Epidermal melanocyte (primary cell): ENCODE data around the gene PLET1.
A peak's percentile ranks its signal among the peaks of the same experiment; 100 is the strongest.

ENCODE experiments used
- DNase-seq: peaks from one replicate; pipeline ENCODE4 v3.0.0; 2011; ENCODE audit warnings: low spot score; ENCODE audit not compliant: insufficient read length

Gene PLET1

DNA sequence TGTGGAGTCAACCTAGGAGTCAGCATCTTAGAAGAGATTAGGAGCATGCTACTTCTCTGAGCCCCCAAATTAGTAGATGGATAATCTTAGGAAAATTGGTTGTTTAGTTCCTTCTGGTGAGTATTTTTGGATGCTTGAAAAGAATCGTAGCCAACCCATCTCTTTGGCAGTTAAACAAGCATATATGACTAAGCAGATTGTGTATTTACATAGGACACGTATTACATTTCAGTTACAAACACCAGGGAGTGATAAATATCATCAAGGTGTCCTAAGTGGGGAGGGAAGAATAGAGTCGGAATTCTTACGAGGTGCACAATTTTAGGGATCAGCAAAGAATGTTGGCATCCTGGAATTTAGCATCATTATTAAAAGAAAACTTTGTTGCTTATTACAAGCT is 13.5 kb downstream of the PLET1 start:
- no peak for DNase-seq

DNA sequence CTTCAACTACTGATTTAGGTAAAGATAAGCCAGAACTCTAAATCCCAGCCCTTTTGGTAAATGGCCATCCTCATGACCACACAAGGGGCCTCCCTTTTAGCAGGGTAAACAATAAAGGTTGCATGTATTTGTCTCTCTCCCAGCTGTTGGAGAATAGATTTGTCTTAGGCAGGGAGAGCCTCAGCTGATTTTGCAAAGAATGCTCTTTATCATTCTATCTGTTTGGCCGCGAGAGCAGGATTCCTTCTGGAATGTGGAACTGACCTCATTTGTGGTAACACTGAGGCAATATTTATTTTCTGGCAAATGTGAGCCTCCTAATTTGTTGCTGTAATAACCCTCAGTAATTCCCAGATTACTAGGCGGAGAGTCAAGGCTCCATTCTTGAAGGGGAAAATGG is 19.2 kb downstream of the PLET1 start:
- no peak for DNase-seq

DNA sequence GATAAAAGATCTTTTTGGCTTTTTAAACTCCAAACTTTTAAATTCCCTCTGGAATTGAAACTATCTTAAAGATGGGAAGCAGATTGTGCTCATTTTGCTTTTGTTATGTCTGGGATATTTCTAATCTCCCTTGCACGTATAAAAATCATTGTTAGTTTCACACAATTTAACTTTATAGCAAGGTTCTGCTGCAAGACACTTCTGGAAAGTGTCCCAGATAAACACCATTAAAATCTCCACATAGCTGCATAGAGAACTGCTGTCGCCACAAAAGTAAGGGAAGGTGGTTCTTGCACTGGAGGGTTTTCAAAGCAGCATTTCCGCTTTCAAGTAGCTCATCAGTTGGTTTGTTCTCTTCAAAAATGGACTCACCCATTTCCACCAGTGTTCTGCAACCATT is 22.6 kb downstream of the PLET1 start:
- DNase-seq, result no peak

DNA sequence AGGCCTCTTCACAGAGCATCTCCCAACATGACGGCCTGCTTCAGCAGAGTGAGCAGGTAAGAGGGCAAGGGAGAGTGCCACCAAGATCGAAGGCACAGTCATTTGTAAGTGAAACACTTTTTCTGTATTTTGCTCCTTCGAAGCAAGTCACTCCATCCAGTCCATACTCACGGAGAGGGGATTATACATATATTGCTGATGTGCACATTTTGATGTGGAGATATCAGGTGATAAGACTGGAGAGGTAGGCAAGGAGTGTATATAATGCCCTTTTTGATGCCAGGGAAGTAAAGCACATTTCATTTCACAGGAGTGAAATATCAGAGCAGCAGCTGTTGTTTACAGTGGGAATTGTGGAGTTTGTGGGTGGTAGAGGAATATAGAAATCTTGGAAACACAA is 23.2 kb downstream of the PLET1 start:
- no peak for DNase-seq

DNA sequence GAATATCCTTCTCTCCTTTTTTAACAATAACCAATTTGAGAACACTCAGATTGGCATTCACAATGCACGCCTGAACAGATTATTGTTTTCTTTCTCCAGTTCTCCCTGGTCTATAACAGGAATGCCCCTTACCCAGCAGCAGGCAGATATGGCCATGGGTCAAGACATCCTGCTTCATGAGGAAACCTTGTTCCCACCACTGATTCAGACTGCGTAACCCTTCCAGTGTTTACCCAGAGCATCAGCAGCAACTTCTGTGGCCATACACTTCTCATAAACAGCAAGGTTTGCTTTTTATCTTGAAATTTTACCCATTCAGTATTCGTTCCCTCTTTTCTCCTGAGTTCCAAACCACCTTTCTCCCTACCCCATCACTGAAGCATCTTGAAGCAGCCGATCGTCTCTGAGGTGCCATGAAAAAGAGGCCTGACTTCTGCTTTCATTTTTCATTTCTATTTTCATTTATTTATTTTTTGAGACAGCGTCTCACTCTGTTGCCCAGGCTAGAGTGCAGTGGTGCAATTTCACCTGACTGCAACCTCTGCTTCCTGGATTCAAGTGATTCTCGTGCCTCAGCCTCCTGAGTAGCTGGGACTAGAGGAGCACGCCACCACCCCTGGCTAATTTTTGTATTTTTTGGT is 24.8 kb downstream of the PLET1 start:
- DNase-seq, result no peak

DNA sequence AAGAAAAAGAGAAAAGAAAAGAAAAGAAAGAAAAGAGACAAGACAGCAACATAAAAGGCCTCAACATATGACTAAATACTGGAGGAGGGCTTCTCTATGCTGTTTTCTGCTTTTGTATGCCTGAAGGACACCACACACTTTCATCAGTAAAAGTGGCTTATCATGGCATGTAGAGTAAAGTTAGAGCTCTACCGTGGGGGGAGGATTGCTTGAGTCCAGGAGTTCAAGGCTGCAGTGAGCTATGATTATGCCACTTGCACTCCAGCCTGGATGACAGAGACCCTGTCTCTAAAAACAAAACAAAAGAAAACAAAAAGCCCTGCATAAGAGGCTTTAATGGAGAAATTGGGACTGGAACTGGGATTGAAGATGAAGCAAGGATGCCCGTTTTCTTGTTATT is 28.7 kb downstream of the PLET1 start:
- no peak for DNase-seq

DNA sequence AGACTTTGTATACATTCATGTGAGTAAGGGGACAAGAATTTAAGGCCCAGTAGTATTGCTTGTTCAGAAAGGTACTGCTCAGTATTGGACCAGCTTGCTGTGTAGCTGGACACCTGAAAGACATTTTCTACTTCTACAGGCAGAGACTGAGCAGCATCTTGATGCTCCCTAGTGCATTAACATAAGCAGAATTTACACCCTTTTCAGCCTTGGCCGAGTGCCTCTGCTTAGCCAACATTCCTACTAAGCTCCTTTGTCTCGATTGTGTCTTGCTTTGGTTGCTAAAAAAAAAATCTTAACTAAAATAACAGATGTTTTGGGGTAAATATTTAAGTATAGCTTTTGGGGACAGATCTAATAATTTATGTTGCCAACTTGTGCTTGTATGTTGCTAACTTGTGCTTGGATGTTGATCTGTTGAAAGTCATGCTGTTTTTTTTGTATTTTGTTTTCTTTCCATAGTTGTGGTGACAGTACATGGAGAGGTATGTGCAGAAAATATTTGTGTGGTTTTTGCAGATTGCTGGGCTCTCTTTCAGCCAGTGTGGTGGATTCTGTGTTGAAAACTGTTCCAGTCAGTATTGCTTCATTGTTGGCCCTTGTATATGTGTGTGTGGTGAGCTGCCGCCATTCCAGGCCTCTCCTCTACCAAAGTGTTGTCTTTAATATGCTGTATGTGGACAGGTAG is 30.8 kb downstream of the PLET1 start:
- peak; percentile 38 for DNase-seq

DNA sequence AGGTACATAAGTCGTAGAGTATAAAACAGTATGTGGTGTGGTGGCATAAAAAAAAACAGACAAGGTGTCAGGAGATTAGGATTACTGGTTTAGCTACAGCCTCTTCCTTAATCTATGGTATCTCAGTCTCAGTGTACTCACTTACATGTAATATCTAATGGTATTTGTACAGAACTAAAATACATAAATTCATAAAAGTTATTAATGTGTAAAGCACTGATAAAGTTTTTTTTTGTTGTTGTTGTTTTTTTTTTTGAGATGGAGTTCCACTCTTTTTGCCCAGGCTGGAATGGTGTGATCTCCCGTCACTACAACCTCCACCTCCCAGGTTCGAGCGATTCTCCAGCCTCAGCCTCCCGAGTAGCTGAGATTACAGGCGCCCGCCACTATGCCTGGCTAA is 31.5 kb downstream of the PLET1 start:
- DNase-seq, result no peak

DNA sequence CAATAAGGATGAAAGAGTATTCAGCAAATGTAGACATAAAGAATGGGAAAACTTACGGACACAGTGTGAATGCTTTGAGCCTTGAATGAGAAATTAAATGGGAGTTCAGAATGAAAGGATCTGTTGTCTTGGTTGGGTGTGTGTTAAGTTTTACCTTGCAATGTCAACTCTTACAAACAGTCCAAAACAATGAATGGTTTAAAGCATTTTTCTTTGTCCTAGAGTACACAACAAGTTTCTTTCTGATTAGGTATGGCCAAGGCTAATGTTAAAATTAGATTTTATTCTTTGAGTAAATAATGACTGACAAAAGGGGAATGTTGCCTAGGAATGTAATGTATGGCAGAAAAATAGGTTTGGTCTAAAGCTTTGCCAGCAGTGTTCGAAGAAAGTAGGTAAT is 32.0 kb downstream of the PLET1 start:
- no peak for DNase-seq

DNA sequence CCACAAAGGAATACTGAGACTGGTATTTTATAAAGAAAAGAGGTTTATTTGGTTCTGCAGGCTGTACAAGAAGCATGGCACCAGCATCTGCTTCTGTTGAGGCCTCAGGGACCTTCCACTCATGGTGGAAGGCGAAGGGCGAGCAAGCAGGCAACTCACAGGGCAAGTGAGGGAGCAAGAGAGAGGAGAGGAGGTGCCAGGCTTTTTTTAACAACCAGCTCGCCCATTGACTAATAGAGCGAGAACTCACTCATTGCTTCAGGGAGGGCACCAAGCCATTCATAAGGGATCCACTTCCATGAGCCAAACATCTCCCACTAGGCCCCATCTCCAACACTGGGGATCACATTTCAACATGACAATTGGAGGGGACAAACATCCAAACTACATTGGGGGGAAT is 33.2 kb downstream of the PLET1 start:
- no peak for DNase-seq

DNA sequence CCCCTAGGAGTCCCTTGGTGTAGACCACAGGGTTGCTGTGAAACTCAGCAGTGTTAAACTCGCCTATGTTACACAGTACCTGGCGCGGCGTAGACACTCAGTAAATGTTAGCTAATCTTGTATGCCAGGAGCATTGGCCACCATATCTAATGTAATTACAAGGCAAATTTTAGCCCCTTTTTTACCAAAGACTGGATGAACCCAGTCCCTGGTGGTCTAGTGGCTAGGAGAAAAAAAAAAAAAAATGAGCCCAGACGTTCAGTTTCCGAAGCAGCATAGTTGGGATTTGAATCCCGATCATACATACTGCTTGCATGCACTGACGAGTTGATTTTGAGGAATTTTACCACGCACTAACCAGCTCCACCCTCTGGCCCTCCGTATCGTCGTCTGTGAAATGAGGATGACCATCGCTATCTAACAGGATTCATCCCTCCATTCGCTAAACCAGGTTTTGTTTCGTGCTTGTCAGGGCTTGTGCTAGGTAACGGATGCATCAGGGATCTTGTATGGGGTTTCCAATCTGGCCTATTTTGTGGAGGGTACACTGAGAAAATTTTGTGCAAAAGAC is 33.7 kb downstream of the PLET1 start:
- DNase-seq, result peak; percentile 23

DNA sequence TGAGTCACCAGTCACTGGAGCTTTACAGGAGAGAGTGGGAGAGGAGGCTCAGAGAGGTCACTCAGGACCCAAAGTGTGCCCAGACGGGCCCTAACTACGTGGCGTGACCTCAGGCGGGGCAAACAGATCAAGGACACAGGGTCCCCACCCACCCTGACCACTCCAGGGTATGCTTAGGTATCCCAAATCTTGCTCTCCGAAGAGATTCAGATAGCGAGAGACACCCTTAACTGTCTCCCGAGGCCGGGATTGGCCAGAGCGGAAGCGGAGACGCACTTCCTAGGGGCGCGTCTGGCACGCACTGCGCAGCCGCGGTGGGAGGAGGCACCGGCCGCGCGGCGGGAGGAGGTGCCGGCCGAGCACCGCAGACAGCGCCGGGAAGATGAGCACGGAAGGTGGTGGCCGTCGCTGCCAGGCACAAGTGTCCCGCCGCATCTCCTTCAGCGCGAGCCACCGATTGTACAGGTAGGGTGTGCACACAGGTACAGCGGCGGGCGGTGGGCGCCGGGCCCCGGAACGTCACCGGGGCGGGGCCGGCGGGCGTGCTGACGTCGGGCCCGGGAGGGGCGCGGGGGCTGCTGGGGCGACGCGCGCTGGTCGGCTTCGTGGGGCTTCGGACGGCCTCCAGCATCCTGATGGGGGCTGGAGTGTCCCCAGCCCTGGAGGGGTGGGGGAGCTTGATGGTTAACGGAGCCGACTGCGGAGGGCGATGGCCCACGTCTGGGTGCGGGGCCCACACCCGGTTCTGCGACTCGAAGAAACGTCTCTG is 34.4 kb downstream of the PLET1 start, which contains the start of gene PTS:
PTS (plus strand) TSS at position 367 of the 769 bp plus-strand sequence; CDS start at position 383, 16 bp downstream.
- peak; percentile 95 for DNase-seq

DNA sequence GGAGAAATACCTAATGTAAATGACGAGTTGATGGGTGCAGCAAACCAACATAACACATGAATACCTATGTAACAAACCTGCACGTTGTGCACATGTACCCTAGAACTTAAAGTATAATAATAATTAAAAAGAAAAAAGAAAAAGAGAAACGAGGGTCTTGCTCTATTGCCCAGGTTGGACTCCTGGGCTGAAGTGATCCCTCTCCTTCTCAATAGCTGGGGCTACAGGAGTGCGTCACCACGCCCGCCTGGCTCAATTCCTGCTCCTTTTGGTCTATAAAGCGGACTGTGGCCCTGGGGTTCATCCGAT is 35.0 kb downstream of the PLET1 start:
- peak; percentile 48 for DNase-seq

DNA sequence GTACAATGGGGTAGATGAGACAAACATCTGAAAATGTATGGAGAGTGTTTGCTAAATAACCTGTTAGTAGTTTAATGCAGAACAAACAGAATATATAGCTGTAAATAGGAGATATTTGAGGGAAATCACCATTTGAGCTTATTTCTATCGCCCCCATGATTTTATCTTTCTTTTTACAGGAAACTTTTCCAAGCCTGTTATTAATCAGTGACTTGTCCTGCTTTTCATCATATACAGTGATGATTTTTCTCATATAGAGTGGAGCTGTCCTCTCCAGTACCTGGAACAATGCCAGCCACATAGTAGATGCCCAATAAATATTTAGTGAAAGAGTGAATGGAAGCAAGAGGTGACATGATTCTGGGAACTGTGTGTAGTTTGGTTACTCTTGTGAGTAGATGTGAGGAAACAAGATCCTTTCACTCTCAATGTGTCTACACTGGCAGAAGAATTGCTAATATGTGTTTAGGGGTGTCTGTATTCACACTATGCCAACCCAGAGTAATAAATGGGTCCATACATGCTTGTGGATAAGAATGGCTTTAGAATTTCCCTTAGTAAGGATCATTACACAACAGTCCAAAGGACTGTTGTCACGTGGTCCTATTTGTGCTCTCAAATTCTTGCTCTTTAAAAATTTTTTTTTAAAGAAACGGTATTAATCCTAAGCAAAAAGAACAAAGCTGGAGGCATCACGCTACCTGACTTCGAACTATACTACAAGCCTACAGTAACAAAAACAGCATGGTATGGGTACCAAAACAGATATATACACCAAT is 36.7 kb downstream of the PLET1 start:
- DNase-seq, result no peak

DNA sequence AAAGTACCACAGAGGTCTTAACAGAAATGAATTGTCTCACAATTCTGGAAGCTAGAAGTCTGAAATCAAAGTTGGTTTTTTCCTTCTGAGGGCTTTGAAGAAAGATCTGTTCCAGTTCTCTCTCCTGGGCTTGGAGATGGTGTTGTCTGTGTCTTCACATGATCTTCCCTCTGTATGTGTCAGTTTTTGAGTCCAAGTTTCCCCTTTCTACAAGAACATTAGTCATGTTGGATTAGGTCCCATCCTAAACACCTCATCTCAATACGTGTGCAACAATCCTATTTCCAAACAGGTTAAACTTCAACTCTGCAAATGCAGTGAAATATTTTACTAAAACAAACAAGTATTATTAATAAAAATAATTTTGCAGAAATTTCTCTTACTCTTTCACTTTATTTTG is 37.5 kb downstream of the PLET1 start:
- no peak for DNase-seq

DNA sequence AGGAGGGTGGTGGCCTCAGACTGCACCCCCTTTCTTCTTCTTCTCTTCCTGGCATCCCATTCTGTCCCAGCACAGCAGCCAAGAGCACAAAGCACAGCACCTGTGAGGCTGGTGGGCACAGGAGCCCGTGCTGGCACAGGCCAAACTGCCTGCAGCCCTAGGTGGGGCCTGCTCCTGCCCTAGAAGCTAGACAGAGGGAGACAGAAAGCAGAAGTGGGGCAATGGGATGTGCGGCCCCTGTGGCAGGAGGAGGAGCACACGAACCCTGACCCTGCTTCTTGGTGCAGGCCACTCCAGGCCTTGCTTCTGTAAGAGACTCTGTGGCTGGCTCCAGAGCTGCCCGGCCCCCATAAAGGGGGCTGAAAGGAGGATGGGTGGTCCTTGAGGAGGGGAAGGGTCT is 38.4 kb downstream of the PLET1 start:
- no peak for DNase-seq

DNA sequence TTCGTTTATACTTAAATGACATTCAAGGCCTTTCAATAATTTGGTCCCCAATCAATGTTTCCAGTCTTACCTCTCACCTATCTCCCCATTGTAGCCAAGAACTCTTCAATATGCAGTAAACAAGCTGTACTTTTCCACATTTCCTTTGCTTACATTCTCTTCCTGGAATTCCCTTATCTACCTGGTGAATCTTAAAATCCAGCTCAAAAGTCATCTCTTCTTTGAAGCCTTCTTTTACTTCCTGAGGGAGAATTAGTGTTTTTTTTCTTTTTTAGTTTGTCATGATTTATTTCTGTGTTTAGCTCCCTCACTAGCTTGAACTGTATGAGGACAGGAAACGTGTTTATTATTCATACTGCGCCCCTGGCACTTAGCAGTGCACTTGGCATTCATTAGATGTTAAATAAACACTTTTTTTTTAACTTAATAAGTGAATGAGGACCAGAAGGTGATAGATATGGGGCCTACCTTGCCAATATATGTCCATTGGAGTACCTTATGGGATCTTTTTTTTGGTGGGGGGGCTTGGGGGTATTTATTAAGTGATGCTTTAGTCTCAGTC is 39.3 kb downstream of the PLET1 start:
- DNase-seq, result no peak

DNA sequence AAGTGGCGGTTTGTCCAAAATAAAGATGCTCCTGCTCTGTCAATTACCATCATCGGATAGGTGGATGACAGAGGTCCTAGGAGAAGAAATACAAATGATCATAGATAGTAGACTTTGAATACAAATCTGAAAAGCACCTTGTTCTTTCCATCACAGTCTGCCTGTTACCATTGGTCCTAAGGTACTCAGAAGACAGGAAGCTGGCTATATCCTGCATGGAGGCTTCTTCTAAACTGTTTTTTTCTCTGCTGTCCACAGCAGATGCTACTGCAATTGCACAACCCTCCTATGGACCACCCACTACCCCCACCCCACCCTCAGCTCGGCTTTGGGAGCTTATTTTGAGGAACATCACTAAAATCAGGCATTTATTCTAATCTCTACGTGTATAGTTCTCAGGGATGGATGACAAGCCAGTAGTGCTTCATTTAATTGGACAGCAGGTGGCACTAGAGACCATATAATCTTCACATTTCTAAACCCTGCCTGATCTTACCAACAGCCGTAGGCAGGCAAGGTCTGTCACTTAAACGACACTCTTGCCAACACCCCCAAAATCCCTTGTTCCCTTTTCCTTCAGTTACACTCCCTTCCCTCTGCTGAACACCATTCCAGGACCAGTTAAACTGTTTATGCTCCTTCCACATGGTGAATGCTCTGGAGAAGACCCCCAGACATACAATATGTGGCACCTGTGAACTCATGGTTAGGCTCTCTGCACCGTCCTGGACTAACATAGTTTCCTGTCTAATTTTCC is 41.0 kb downstream of the PLET1 start:
- DNase-seq, result peak; percentile 46

DNA sequence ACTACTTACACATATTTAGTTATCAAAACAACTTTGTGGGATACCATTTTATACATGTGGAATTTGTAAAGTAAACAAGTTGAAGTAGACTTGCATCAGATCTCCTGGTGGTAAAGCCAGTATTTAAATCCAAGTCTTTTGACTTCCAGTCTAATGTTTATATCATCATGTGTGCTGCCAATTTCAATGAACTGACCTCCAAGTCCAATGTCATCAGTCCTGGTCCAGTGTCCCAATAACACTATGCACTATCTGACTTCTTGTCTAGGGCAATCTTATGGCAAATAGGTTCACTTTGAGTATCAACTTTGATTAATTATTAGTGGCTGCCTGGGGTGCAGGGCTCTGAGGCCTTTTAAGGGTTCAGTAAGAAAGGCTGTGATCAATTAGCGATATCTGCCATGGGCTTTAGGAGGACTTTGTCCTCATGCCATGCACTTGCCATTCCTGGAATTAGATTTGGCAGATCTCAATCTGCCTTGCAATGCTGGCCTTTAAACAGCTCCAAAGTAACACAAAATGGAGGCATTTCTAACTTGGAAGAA is 44.0 kb downstream of the PLET1 start:
- no peak for DNase-seq

DNA sequence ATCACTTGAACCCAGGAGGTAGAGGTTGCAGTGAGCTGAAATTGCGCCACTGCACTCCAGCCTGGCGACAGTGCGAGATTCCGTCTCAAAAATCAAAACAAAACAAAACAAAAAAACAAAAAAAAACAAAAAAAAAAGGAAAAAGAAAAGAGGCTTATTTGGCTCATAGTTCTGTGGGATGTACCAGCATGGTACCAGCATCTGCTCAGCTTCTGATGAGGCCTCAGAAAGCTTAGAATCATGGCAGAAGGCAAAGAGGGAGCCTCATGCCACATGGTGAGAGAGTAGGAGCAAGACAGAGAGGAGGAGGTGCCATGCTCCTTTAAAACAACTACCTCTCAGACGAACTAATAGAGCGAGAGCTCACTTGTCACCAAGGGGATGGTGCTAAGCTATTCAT is 45.0 kb downstream of the PLET1 start:
- DNase-seq, result no peak
